Liver (tissue), 3 donors: ENCODE results near the gene ZNF343.

ENCODE experiments used
- FOXA1 ChIP-seq: IDR thresholded peaks from 2 replicates; pipeline ENCODE4 v1.6.1; 2016; ENCODE audit warnings: antibody characterized with exemption
- HNF4G ChIP-seq: IDR thresholded peaks from 2 replicates; pipeline ENCODE4 v1.6.1; 2016; ENCODE audit warnings: antibody characterized with exemption
- JUND ChIP-seq, 2 donors: IDR thresholded peaks; 2 replicates each; pipeline ENCODE4 v1.6.1; 2016; ENCODE audit warnings: antibody characterized with exemption in 2 of 2
- RAD21 ChIP-seq, 2 donors: IDR thresholded peaks; 2 replicates each; pipeline ENCODE4 v1.6.1; 2016; ENCODE audit warnings: antibody characterized with exemption in 2 of 2, mild to moderate bottlenecking in 2 of 2
- REST ChIP-seq: IDR thresholded peaks from 2 replicates; pipeline ENCODE4 v1.6.1; 2016; ENCODE audit warnings: antibody characterized with exemption, mild to moderate bottlenecking
- SP1 ChIP-seq: IDR thresholded peaks from 2 replicates; pipeline ENCODE4 v1.6.1; 2018; ENCODE audit warnings: antibody characterized with exemption, mild to moderate bottlenecking
- TAF1 ChIP-seq: conservative IDR thresholded peaks from 2 replicates; pipeline ENCODE4 v1.6.1; 2016; ENCODE audit warnings: antibody characterized with exemption, mild to moderate bottlenecking
- YY1 ChIP-seq: IDR thresholded peaks from 2 replicates; pipeline ENCODE4 v1.6.1; 2016; ENCODE audit warnings: antibody characterized with exemption, mild to moderate bottlenecking
- TF ChIP-seq, protein P1 (sequence below): fragments of 150-350 bp; IDR thresholded peaks from 2 replicates; pipeline ENCODE4 v1.5.1; 2017; ENCODE audit warnings: improper control_type of control experiment, low read depth, low read length; ENCODE audit not compliant: missing input control
- donor health status: healthy.
- donor health status: healthy.

DNA sequence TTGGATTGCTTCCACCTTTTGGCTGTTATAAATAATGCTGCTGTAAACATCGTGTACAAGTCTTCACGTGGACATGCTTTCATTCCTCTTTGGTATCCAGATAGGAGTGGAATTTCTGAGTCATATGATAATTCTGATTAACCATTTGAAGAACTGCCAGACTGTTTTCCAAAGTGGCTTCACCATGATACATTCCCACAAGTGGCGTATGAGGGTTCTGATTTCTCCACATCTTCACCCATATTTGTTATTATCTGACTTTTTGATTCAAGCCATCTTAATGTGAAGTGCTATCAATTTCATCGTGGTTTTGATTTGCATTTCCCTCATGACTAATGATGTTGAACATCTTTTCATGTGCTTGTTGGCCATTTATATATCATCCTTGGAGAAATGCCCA is 35.2 kb downstream of the ZNF343 start:
- TF ChIP-seq, protein P1, sequence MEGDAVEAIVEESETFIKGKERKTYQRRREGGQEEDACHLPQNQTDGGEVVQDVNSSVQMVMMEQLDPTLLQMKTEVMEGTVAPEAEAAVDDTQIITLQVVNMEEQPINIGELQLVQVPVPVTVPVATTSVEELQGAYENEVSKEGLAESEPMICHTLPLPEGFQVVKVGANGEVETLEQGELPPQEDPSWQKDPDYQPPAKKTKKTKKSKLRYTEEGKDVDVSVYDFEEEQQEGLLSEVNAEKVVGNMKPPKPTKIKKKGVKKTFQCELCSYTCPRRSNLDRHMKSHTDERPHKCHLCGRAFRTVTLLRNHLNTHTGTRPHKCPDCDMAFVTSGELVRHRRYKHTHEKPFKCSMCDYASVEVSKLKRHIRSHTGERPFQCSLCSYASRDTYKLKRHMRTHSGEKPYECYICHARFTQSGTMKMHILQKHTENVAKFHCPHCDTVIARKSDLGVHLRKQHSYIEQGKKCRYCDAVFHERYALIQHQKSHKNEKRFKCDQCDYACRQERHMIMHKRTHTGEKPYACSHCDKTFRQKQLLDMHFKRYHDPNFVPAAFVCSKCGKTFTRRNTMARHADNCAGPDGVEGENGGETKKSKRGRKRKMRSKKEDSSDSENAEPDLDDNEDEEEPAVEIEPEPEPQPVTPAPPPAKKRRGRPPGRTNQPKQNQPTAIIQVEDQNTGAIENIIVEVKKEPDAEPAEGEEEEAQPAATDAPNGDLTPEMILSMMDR: no peak
- TF ChIP-seq RAD21 (IDR thresholded peaks at IDR 0.05) (no peak), TAF1 (no peak), SP1 (no peak), YY1 (no peak), JUND (IDR thresholded peaks at IDR 0.05) (no peak), REST (no peak), HNF4G (no peak), FOXA1 (no peak)
